Eye (tissue), 1 donor: ENCODE results near the gene HUWE1.
A peak's percentile ranks its signal among the peaks of the same experiment; 100 is the strongest.

Source experiments
- DNase-seq: peaks from one replicate; pipeline ENCODE4 v3.0.0-alpha.2; 2015

HUWE1 gene

GRCh38 chrX:53494436-53494835 lies 192.1 kb downstream of the HUWE1 start:
- peak; percentile 7 for DNase-seq

DNA sequence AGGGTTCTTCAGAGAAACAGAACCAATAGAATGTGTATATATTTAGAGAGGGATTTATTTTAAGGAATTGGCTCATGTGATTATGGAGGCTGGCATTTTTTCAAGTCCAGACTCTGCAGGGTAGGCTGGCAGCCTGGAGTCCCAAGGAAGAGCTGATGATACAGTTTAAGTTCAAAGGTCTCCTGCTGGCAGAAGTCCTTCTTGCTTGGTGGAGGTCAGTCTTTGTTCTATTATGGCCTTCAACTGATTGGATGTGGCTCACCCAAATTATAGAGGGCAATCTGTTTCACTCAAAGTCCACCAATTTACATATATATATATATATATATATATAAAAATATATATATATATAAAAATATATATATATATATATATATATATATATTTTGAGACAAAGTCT lies 200.2 kb downstream of the HUWE1 start:
- no peak for DNase-seq

DNA sequence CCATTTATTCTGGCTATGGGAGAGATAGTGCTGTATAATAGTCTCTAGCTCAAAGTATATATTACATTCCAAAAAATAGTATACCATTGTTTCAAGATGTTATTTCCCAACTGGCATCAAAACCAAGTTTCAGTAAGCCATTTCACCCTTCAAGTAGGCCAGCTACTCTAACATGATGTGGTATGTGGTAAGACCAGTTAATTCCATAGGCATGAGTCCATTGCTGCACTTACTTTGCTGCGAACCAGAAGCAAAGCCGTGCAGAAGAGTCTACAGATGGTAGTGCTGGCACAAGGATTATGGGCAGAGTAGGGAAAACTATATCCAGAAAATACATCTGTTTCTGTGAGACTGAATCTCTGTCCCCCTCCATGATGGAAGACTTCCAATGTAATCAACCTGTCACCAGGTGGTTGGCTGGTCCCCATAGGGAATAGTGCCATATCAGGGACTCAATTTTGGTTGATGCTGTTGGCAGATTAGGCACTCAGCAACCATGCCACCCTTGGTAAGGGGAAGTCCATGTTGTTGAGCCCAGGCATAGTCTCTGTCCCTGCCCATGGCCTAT lies 202.6 kb downstream of the HUWE1 start:
- DNase-seq: no peak

- DNase-seq: no peak
These were observed 203.1 kb downstream of the HUWE1 start for GRCh38 chrX:53483416-53483815.
